Calu3 (cell line): ENCODE data around the gene NSMCE1. TPM values are rescaled to one million over a fixed set of nuclear protein-coding genes. Genes with fewer than 3 reads are reported as not detected.

Experiments used
- BruUV-seq: library from RNA; stranded (reverse); fragments of 400-500 nt; replicated peaks from 2 replicates; lab custom pipeline; 2021; lab: Mats Ljungman, UMichigan
- CTCF ChIA-PET: fragments of 300-600 bp; sonication (Branson Sonifier 250); formaldehyde crosslinking; loops from one replicate; lab custom pipeline; 2022; ENCODE audit warnings: antibody characterized with exemption; lab: Charles Lee
- DNase-seq: peaks from one replicate; pipeline ENCODE4 v3.0.0; 2022
- H3K27ac Mint-ChIP-seq: one replicate; pipeline ENCODE4 v1.8.0; 2022; ENCODE audit warnings: mixed read lengths; ENCODE audit not compliant: unreplicated experiment
- H3K27me3 Mint-ChIP-seq: one replicate; pipeline ENCODE4 v1.8.0; 2022; ENCODE audit warnings: mixed read lengths; ENCODE audit not compliant: unreplicated experiment
- H3K36me3 Mint-ChIP-seq: one replicate; pipeline ENCODE4 v1.8.0; 2022; ENCODE audit warnings: mild to moderate bottlenecking, moderate library complexity, mixed read lengths; ENCODE audit not compliant: insufficient read depth, unreplicated experiment
- H3K4me1 Mint-ChIP-seq: one replicate; pipeline ENCODE4 v1.8.0; 2022; ENCODE audit warnings: mild to moderate bottlenecking, low read depth, mixed read lengths; ENCODE audit not compliant: unreplicated experiment
- H3K4me3 Mint-ChIP-seq: one replicate; pipeline ENCODE4 v1.8.0; 2022; ENCODE audit warnings: mild to moderate bottlenecking, low read depth, moderate library complexity, mixed read lengths; ENCODE audit not compliant: unreplicated experiment
- H3K9me3 Mint-ChIP-seq: one replicate; pipeline ENCODE4 v1.8.0; 2022; ENCODE audit warnings: low read depth, mixed read lengths; ENCODE audit not compliant: unreplicated experiment
- intact Hi-C: fragments of 100-400 bp; cut with micrococcal nuclease; formaldehyde crosslinking; loops from one replicate; pipeline ENCODE4 v1.10.0; 2022; ENCODE audit not compliant: unreplicated experiment
- total RNA-seq: library from RNA; stranded (reverse); gene quantifications from 2 replicates; pipeline ENCODE4 v1.2.3, GENCODE V29; 2022
- TF ChIP-seq, protein P1 (sequence below): fragments of 200-600 bp; IDR thresholded peaks from one replicate; pipeline ENCODE4 v1.8.0; 2022; ENCODE audit warnings: antibody characterized with exemption; ENCODE audit not compliant: unreplicated experiment

The NSMCE1 gene
- total RNA-seq, 1 experiment from 2014 or later = 83.2 TPM

DNA sequence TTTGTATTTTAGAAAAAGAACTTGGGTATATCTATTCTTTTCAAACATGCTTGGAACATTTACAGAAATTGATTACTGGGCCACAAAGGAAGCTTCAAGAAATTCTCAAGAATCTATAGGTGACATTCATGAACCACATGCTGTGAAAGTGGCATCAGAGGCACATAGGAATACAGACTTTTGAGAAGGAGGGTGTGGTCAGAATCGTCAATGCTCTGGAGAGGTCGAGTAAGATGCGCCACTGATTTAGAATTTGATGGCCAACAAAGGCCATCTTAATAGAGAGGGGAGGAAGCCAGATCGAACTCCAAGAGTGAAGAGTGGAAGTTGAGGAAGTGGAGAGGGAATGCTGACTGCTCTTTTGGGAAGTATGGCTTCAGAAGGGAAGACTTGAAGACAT lies 3.5 kb upstream of the NSMCE1 start:
- DNase-seq = no peak
- H3K27me3 Mint-ChIP-seq = no peaks in the 10 kb centered on the region
- no TSS peak for BruUV-seq
- H3K4me3 Mint-ChIP-seq = no peak overlapping the region
- H3K27ac Mint-ChIP-seq = peak overlapping the region; percentile 11
- H3K9me3 Mint-ChIP-seq = peaks cover 2% of the 10 kb centered on the region
- peaks cover 28% of the 10 kb centered on the region for H3K36me3 Mint-ChIP-seq
- TF ChIP-seq, protein P1, sequence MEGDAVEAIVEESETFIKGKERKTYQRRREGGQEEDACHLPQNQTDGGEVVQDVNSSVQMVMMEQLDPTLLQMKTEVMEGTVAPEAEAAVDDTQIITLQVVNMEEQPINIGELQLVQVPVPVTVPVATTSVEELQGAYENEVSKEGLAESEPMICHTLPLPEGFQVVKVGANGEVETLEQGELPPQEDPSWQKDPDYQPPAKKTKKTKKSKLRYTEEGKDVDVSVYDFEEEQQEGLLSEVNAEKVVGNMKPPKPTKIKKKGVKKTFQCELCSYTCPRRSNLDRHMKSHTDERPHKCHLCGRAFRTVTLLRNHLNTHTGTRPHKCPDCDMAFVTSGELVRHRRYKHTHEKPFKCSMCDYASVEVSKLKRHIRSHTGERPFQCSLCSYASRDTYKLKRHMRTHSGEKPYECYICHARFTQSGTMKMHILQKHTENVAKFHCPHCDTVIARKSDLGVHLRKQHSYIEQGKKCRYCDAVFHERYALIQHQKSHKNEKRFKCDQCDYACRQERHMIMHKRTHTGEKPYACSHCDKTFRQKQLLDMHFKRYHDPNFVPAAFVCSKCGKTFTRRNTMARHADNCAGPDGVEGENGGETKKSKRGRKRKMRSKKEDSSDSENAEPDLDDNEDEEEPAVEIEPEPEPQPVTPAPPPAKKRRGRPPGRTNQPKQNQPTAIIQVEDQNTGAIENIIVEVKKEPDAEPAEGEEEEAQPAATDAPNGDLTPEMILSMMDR = no peak
- CTCF ChIA-PET = interaction anchor here (0.5 to 0.7 kb wide), 3 partner anchors 11 to 61 kb away, joined by 3 to 4 read pairs (median 4); no protein-coding TSS in a partner anchor
- intact Hi-C loops = no loop called here
- H3K4me1 Mint-ChIP-seq = peaks cover 39% of the 10 kb centered on the region

- Mint-ChIP-seq H3K36me3 (peaks cover 28% of the 10 kb centered on the region), H3K27me3 (no peaks in the 10 kb centered on the region), H3K9me3 (peaks cover 2% of the 10 kb centered on the region), H3K4me3 (no peak overlapping the region), H3K4me1 (peaks cover 48% of the 10 kb centered on the region), H3K27ac (peak overlapping the region; percentile 97)
- DNase-seq = no peak
- BruUV-seq = no TSS peak
- TF ChIP-seq, protein P1 = no peak
- intact Hi-C loops = no loop called here
- CTCF ChIA-PET = interaction anchor here (0.5 kb wide), 1 partner anchor 1993 kb away, joined by 3 read pairs; no protein-coding TSS in a partner anchor
Observed at GRCh38 chr16:27270349-27270748, 1.8 kb upstream of the NSMCE1 start.

DNA sequence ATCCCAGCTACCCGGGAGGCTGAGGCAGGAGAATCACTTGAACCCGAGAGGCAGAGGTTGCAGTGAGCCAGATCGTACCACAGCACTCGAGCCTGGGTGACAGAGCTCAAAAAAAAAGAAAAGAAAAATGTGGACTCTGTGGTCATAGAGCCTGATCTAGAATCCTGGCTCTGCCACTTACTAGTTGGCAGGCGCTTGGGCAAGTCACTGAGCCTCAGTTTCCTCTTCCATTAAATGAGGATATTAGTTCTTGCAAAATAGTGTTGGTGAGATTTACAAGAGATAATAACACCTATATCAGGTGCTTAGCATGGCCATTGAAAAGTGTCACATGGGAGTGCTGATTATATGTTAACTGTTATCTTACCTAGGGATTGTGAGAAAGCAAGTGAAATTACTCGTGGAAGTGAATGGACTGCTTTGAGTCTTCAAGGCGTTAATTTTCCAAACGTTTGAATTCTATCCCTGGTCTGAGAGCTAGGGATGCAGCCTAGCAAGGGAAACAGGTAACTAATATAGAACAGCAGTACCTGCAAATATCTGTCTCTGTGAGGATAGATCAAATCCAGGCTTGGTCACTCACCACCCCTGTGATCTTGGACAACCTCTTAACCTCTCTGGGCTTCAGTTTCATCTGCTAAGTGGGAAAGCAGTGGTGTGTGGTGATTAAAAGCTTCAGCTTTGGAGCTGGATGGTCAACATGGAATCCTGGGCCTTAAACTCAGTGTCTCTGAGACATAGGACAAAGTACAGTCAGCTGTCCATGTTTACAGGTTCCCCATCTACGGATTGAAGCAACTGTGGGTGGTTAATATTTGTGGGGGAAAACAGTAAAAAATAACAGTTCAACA lies 953 bp upstream of the NSMCE1 start:
- DNase-seq = no peak
- Mint-ChIP-seq H3K27me3 (no peaks in the 10 kb centered on the region), H3K36me3 (peaks cover 28% of the 10 kb centered on the region), H3K4me3 (peak overlapping the region; percentile 91), H3K4me1 (peaks cover 57% of the 10 kb centered on the region), H3K27ac (peak overlapping the region; percentile 97), H3K9me3 (peaks cover 2% of the 10 kb centered on the region)
- intact Hi-C loops = loop anchor here (2.0 kb wide), 1 partner anchor 95 kb away; no protein-coding TSS in a partner anchor
- TF ChIP-seq, protein P1 = no peak
- no TSS peak for BruUV-seq
- CTCF ChIA-PET = no interaction called here

DNA sequence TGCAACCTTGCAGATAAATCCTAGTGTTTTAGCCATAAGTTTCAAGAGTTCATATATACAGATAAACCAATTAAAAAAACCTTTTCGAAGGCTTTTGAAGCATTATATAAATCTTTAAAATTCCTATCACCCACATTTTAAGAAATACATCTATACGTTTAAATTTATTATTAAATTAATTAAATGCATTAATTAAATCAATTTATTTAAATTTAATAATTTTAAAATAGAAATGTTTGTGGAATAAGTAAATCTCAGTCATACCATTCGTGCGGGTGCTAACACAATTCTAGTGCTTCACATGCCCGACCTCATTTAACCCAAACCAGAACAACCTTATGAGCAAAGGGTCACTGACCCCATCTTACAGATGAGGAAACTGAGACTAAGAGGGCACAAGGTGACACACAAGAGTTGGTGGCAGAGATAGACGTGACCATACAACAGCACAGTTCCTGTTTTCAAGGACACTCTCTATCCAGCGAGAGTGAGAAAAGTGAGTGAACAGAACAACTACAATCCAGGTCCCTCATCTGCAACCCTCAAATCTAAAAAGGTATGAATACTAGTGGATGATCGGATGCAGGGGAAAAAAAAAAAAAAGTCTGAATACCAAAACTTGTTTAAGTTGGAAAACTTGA lies 1.4 kb downstream of the NSMCE1 start:
- no peaks in the 10 kb centered on the region for H3K27me3 Mint-ChIP-seq
- CTCF ChIA-PET = interaction anchor here (0.7 to 1.2 kb wide), 2 partner anchors 29 to 60 kb away, joined by 3 read pairs; no protein-coding TSS in a partner anchor
- no peak overlapping the region for H3K27ac Mint-ChIP-seq
- no peak for DNase-seq
- no TSS peak for BruUV-seq
- H3K9me3 Mint-ChIP-seq = peaks cover 1% of the 10 kb centered on the region
- peak overlapping the region; percentile 91 for H3K4me3 Mint-ChIP-seq
- peaks cover 60% of the 10 kb centered on the region for H3K4me1 Mint-ChIP-seq
- intact Hi-C loops = no loop called here
- H3K36me3 Mint-ChIP-seq = peaks cover 34% of the 10 kb centered on the region
- TF ChIP-seq, protein P1 = no peak
